Measurements from ENCODE around the gene FOXB2. TPM values are rescaled to one million over a fixed set of nuclear protein-coding genes. Genes with fewer than 3 reads are reported as not detected.

FOXB2 gene
- total RNA-seq, 2 donors from 2014 or later: not detected

DNA sequence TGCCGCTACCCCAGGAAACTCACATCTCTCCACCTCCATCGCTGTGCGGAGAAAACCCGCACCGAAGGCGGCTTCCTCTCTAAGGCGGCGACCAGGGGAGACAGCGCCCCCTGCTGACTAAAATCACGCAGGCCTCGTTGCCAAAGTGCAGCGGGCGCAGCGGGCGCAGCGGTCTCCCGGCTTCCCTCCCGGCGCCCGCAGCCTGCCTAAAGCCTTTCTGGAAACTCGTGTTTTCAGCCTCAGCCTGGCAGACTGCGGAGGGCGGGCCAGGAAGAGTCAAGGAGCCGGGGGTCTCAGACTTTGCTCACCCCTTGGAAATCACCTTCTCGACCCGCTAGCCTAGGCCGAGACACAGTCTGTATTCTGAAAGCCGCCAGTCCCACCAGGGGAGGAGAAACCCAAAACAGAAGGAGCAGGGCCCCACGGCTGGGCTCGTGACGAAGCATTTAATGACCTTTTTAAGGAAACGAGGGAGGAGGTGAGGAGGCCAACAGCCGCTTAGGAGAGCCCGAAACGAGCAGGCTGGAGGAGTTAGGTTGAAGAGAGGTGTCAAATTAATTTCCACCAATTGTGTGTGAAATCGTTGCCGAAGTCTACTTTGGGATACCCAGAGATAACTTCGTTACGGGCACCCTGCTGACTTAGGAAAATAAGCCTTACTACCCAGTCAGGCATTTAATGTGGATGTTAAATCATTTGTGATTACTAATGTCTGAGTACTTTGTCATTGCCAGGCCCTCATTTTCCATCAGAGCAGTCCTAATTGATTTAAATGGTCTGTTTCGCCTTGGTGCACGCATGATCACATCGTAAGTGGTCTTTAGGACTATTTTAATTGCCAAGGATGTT is 7.3 kb upstream of the FOXB2 start:
- no peak overlapping the region for H3K27ac ChIP-seq
- no peak overlapping the region for H3K4me3 ChIP-seq
- no peak for TF ChIP-seq POLR2A (IDR thresholded peaks at IDR 0.05)
- TF ChIP-seq, protein P1, sequence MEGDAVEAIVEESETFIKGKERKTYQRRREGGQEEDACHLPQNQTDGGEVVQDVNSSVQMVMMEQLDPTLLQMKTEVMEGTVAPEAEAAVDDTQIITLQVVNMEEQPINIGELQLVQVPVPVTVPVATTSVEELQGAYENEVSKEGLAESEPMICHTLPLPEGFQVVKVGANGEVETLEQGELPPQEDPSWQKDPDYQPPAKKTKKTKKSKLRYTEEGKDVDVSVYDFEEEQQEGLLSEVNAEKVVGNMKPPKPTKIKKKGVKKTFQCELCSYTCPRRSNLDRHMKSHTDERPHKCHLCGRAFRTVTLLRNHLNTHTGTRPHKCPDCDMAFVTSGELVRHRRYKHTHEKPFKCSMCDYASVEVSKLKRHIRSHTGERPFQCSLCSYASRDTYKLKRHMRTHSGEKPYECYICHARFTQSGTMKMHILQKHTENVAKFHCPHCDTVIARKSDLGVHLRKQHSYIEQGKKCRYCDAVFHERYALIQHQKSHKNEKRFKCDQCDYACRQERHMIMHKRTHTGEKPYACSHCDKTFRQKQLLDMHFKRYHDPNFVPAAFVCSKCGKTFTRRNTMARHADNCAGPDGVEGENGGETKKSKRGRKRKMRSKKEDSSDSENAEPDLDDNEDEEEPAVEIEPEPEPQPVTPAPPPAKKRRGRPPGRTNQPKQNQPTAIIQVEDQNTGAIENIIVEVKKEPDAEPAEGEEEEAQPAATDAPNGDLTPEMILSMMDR (IDR thresholded peaks at IDR 0.05): peak; percentile 44 to 75 (median 62)
- peak; percentile 62 for ATAC-seq
- DNase-seq: peak; percentile 52 to 70 (median 57)
- intact Hi-C loops (cut with DNase I): loop anchor here (10.0 kb wide), 1 partner anchor 207 kb away; no protein-coding TSS in a partner anchor
- 6 to 12% methylated on average over 31 to 42 of the region's 42 CpGs for WGBS, 2 donors
- H3K36me3 ChIP-seq (replicated peaks in 1 of 2; ENCODE audit: insufficient read depth in 1 of 2, low read depth in 2 of 2): no peaks in the 10 kb centered on the region
- no peaks in the 10 kb centered on the region for H3K9me3 ChIP-seq
- peaks cover 32% of the 10 kb centered on the region for H3K4me1 ChIP-seq
- H3K27me3 ChIP-seq: peaks cover 0 to 50% of the 10 kb centered on the region in 2 donors

DNA sequence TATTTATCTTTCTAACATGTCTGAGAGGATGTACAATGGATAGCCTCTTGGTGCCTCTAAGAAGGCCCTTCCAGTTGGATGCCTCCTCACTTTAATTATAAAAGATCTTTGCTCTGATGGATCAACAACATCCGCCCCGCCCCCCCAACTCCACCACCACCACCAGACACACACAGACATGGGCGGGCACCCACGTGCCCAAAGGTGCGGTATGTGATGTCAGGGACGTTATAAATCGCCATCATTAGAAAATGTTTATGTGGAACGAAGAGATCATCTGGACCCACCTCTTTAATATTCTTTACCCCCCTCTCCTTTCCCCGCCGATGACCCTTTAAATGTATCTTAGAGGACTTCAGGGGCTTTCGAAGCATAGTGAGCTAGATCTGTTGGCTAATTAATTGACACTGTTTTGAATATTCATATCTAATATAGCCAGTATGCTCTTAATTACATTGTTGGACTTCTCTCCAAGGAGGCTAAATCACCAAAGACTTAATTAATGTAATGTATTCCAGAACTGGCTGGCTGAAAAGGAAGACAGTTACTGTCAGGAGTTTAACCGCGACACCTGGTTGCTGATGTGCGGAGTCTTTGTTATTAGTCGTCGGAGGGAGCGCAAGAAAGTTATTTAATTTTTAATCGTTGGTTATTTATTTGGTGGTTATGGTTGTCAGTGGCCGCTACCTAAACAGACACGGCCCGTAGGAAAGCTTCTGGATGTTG is 6.1 kb upstream of the FOXB2 start:
- DNase-seq (no peak), ATAC-seq (no peak)
- TF ChIP-seq POLR2A (IDR thresholded peaks at IDR 0.05): no peak
- TF ChIP-seq, protein P1 (IDR thresholded peaks at IDR 0.05): no peak
- no peak overlapping the region for H3K27ac ChIP-seq
- WGBS, 2 donors: 9 to 14% methylated on average over 21 of the region's 21 CpGs
- H3K36me3 ChIP-seq (replicated peaks in 1 of 2; ENCODE audit: insufficient read depth in 1 of 2, low read depth in 2 of 2): no peaks in the 10 kb centered on the region
- no peak overlapping the region for H3K4me3 ChIP-seq
- peaks cover 38% of the 10 kb centered on the region for H3K4me1 ChIP-seq
- peaks cover 0 to 60% of the 10 kb centered on the region in 2 donors for H3K27me3 ChIP-seq
- no peaks in the 10 kb centered on the region for H3K9me3 ChIP-seq
- intact Hi-C loops (cut with DNase I): loop anchor here (10.0 kb wide), 1 partner anchor 209 kb away; no protein-coding TSS in a partner anchor

DNA sequence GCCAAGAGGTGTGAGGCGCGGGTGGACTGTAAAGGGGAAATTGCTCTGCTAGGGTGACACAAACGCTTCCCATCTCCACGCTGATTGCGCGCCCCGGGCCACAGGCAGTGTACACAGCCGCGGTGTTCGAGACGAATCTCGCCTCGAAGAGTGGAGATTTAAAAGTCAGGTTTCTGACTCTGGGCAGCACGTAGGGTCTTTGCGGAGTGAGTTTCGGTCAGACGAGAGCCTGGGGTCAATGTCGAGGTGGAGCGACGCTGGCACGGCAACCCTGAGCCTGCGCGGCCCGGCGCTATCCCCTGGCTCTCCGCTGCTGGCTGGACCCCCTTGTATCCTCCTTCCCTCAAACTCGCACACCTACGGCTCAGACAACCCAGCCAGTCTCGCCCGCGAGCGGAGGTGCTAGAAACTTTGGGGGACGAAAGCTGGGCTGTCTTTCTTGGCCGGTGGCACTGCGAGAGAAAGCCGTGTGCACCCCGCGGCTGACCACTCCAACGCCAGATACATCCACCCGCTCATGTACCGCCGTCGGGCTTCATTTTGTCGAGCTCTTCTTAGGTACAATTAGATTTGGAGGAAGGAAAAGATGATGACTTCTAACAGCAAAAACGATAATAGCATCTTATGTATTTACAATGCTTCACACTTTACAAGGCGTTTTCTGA is 5.4 kb upstream of the FOXB2 start:
- 1 to 3% methylated on average over 15 to 46 of the region's 46 CpGs for WGBS, 2 donors
- Histone ChIP-seq H3K36me3 (replicated peaks in 1 of 2; ENCODE audit: insufficient read depth in 1 of 2, low read depth in 2 of 2) (no peaks in the 10 kb centered on the region), H3K9me3 (no peaks in the 10 kb centered on the region), H3K27me3 (peaks cover 0 to 63% of the 10 kb centered on the region in 2 donors), H3K4me1 (peaks cover 45% of the 10 kb centered on the region), H3K27ac (no peak overlapping the region), H3K4me3 (no peak overlapping the region)
- DNase-seq (no peak), ATAC-seq (no peak)
- intact Hi-C loops (cut with DNase I): loop anchor here (10.0 kb wide), 1 partner anchor 209 kb away; no protein-coding TSS in a partner anchor
- no peak for TF ChIP-seq POLR2A (IDR thresholded peaks at IDR 0.05)
- TF ChIP-seq, protein P1 (IDR thresholded peaks at IDR 0.05): no peak

DNA sequence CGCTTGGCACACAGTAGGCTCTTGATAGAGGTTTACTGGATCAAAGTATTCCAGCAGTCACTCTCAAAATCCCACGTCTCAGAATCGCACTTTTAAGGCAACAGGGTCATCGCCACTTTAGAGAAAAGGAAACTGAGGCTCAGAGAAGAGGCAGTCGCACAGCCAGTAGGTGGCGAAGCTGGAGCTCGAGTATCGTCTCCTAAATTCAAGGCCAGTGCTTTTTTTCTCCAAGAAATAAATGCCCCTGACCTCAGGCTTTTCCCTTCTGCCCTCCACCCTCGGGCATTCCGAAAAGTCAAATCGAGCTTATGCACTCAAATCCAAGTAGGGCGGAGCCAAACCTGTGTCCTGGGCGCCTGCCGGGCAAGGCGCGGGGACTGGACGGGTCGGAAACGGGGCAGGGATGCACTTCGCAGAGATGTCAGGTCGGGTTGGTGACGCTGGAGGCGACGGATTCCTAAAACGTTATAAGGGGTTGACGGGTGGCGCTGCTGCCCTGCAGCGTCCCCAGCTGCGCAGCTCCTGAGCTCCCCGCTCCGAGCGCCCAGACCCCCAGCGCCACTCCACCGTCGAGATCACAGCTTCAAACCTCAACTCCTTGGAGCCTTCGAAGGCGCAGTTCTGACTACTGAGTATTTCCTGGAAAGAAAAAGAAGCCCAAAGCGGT is 4.7 kb upstream of the FOXB2 start:
- peaks cover 0 to 70% of the 10 kb centered on the region in 2 donors for H3K27me3 ChIP-seq
- H3K9me3 ChIP-seq: no peaks in the 10 kb centered on the region
- ATAC-seq (no peak), DNase-seq (no peak)
- H3K4me1 ChIP-seq: peaks cover 51% of the 10 kb centered on the region
- H3K36me3 ChIP-seq (replicated peaks in 1 of 2; ENCODE audit: insufficient read depth in 1 of 2, low read depth in 2 of 2): no peaks in the 10 kb centered on the region
- no peak overlapping the region for H3K27ac ChIP-seq
- WGBS, 2 donors: 3 to 5% methylated on average over 36 to 38 of the region's 38 CpGs
- intact Hi-C loops (cut with DNase I): loop anchor here (10.0 kb wide), 1 partner anchor 210 kb away; no protein-coding TSS in a partner anchor
- no peak overlapping the region for H3K4me3 ChIP-seq
- TF ChIP-seq POLR2A (IDR thresholded peaks at IDR 0.05): no peak
- TF ChIP-seq, protein P1 (IDR thresholded peaks at IDR 0.05): no peak

Measured in body of pancreas (tissue), 4 donors.